C4-2B (cell line): ENCODE data around the gene AGPAT3.

Experiments used
- CTCF ChIP-seq: fragments of 450-650 bp; conservative IDR thresholded peaks from 2 replicates; pipeline ENCODE4 v1.5.1; 2017; ENCODE audit warnings: mild to moderate bottlenecking
- ZFX ChIP-seq: fragments of 450-650 bp; IDR thresholded peaks from 2 replicates; pipeline ENCODE4 v1.6.1; 2017

DNA sequence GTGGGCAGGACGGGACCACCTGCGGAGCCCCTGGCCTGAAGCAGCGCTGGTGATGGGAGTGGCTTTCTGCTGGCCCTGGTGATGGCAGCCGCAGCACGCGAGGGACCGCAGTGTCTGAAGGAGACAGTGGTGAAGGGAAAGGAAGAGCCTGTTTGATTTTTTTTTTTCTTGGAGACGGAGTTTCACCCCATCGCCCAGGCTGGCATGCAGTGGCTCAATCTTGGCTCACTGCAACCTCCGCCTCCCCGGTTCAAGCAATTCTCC, 106.9 kb downstream of the AGPAT3 start:
- no peak for TF ChIP-seq CTCF
- no peak for TF ChIP-seq ZFX
